HG03196 (cell line): ENCODE data around the gene MROH8.

ENCODE experiments used
- ATAC-seq: cut with Tn5 transposase; IDR thresholded peaks from one replicate; pipeline ENCODE4 v1.9.1; 2021; ENCODE audit not compliant: unreplicated experiment

The MROH8 gene

DNA sequence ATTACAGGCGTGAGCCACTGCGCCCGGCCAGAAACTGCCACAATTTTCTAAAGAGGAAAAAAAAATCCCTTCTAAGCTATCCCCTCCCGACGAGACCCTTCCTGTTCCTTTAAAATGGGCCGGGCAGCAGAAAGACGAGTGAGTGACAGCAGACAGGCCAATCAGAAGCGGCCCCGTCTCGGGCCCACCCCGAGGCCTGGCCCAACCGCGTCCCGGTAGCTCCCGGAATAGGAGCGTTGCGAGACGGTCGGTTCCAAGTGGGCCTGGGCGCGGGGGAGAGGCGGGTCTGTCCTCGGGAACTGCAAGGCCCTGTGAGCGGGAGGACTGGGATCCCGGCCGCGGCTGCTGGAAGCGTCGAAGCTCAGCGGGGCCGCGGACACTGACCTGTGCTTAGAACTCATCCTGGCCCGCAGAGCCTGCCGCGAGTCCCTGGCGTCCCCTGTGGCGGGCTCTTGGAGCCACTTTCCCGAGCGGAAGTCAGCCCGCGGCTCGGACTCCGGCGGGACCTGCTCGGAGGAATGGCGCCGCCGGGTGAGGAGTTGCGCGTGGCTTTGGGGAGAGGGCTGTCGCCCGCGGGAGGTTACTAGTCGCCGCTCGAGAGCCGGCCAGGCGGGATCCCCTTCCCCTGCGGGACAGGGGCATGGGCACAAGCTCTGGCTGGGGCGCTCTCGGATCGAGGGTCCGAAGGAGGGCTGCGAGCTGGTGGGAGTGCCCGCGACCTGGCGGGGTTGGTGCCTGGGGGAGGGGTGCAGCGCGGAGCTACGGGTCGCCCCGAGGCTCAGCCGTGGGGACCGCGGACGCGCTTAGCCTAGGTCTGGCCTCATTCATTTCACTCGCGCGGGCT, at the start of gene MROH8, which contains the start of gene RPN2:
MROH8 (minus strand) TSS at position 710 of the 844 bp plus-strand sequence.
RPN2 (plus strand) TSS at position 492 of the 844 bp plus-strand sequence; CDS start at position 519, 27 bp downstream.
- peak; percentile 87 for ATAC-seq

DNA sequence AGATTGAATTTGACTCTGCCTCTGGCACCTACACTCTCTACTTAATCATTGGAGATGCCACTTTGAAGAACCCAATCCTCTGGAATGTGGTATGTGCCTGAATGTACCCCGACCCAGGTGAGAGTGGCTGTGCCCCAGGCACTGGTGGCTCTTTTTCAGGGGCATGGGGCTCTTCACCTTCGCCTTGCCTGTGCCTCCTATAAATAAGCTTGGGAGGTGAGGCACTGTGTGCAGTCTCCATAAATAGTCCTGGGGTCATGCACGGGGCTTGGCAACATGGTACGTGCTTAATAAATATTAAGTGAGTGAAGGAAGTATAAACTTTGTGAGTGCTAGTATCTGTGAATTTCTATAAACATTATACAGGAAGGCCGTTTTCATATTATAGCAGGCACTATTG, 49.3 kb upstream of the MROH8 start:
- ATAC-seq: no peak

DNA sequence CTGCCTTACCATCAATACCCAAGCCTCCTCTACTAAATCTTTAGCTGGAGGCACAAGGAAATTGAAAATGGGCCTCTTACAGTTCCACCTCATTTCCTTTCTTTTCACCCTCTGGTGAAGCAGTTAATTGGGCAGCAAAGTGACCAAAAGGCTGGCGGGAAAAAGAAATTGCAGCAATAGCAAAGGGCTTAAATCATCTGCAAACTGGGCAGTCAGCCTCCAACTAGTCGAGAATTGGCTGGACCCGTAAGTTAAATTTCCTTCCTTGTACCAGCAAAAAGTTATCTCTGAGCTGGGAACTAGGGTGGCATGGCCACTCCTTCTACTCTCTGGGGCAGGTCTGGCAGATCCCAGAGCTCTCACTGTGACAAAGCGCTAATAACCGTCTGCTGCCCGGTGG, 48.7 kb upstream of the MROH8 start:
- ATAC-seq: no peak

DNA sequence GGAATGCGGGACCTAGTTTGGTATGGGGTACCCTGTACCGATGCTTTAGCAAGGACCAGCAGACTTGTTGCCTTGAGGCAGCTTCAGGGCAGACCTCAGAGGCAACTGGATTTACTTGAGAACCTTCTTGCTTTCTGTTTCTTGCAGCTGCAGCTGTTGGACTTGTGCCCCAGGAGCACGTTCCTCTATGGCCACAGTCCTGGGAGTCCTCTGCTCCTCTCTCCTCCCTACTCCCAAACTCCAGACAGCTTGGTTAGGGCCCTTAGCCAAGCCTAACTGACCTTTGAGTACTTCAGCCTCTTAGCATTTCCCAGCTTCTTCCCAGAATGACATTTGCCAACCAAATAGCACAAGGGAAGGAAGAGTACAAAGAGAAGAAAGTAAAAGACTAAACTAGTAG, 47.5 kb upstream of the MROH8 start:
- ATAC-seq: no peak

DNA sequence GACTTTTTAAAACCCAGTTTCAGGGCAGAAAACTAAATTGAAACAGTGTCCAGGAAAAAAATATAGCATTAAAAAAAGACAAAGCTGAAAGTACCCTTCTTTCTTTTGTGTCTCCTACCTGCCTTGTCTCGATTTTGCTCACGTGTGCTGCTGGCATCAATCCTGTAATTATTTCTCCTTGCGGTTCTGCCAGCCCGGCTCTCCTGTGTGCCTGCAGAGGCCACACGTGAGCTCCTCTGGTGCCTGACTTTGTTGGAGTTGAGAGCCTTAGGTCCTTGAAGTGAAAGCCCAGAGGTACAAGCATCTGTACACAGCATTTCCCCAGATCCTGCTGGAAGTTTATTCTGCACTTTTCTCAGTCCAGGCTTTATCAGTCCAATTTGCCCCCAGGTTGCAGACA, 45.8 kb upstream of the MROH8 start:
- ATAC-seq: no peak

DNA sequence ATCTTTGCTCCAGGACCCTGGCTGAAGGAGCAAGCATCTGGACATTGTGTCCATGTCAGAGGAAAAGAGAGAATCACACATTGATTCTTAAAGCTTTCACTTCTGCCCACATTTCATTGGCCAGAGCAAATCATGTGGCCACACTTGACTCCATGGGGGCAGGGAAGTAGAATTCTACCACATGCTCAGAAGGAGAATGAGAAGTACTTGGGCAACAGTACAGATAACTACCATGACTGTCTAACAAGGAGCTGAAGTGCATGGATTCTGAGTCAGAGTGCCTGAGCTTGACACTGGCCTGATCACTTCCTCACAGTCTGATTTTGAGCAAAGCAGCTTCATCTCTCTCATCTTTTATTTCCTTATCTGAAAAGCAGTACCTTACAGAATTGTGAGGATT, 43.7 kb upstream of the MROH8 start:
- ATAC-seq: no peak

DNA sequence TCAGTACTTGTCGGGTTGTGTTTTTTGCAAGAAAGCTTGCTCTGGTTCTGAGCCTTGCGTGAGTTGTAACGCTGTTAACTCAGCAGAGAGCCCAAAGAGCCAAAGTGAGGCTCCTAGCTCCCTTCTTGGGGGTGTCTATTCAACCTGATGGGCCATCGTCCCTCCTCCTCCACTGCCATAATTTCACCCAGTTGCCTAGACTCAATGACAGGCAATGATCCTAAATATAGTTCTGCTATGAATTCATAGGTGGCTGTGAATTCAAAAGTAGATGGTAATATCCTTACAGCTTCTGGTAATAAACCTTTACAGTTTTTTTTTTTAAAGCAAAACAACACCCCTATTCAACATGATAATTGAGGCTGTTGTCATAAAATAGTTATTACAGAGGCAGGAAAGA, 42.7 kb upstream of the MROH8 start:
- ATAC-seq: no peak

DNA sequence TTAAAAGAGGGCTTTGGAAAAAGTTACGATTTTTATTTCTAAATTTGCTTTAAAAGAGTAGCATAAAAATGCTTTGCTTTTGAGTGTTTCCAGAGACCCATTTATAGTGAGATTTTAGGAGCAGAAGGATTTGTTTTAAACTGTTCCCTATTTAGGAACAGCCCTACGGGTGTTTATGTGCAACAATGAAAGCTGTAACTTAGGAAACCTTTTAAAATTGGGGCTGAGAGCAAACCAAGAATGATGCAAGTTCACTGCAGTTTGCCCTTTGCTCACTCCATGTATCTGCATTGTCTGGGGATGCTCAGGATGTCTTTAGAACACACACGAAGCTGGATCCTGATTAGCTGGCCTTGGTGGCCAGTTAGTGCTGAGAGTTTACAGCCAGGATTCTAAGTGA, 41.4 kb upstream of the MROH8 start:
- ATAC-seq: no peak

DNA sequence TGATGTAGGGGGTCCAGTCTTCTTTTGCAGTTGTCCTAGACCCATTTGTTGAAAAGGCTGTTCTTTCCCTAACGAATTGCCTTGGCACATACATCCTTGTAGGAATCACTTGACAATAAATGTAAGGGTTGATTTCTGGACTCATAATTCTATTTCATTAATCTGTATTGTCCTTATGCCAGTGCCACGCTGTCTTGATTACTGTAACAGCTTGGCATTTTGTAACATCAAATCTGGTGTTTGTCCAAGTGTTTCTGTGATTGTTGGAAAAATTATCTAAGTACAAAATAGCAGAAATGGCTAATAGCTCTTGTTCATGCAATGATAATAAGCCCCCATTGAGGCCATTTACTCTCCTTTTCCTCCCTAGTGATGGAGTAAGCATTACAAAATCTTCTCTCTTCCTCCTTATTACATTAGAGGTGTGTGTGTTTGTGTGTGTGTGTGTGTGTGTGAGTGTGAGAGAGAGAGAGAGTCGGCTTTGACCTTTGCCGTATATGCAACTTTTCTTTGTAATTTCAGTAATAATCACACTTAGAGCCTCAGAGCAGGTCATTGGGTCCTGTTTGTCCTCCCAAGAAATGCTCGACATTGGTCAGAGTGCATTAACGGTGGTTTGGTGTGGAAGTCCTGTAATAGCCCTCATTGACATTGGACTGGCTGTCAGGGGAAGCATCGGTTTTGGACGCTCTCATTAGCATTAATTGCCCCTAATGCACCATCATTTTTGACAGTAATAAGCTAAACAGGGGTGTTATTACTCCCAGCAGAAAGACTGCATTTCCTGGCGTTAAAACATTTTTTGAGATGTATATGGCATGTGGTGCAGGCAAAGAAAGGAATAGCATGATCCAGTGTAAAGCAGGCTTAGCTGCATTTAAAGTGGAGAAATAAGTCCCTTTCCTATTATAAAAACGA, 40.7 kb upstream of the MROH8 start:
- ATAC-seq: no peak

DNA sequence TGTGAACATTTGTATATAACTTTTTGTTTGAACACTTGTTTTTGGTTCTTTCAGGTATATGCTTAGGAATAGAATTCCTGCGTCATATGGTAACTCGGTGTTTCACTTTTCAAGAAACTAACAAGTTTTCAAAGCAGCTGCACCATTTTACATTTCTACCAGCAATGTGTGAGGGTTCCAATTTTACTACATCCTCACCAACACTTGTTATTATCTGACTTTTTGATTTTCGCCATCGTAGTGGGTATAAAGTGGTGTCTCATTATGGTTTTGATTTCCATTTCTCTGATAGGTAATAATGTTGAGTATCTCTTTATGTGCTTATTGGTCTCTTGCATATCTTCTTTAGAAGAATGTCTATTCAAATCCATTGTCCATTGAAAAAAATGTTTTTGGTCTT, 39.6 kb upstream of the MROH8 start:
- no peak for ATAC-seq

DNA sequence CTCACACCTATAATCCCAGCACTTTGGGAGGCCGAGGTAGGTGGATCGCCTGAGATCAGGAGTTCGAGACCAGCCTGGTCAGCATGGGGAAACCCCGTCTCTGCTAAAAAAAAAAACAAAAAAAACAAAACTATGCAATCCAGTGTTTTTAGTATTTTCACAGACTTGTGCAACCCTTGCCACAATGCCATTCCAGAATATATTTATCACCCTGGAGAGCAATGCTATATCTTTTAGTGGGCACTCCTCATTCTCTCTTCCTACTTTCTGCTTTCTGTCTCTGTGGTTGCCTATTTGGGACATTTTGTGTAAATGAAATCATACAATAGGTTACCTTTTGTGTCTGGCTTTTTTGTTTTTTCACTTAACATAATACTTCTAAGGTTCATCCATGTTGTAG, 39.1 kb upstream of the MROH8 start:
- no peak for ATAC-seq

DNA sequence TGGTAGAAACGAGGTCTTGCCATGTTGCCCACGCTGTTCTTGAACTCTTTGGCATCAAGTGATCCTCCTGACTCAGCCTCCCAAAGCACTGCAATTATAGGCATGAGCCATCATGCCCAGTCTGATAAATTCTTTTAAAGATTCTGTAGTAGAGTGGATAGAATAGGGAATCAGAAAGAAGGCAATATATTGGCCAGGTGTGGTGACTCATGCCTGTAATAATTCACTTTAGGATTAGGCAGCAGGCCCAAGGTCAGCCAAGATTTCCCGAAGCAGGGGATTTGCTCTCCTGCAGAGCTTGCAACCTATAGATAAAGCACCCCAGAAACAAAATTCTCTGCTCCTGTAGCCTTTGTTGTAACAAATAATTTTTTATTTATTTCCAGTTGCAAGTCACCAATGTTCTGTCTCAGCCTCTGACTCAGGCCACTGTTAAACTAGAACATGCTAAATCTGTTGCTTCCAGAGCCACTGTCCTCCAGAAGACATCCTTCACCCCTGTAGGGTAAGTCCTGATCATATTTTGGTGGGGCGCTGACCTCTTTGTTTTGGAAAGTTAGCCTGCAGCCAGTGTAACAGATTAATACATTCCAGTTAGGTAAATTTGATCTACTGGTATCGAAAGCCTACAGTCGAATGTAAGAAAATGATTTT, 30.4 kb upstream of the MROH8 start:
- no peak for ATAC-seq

DNA sequence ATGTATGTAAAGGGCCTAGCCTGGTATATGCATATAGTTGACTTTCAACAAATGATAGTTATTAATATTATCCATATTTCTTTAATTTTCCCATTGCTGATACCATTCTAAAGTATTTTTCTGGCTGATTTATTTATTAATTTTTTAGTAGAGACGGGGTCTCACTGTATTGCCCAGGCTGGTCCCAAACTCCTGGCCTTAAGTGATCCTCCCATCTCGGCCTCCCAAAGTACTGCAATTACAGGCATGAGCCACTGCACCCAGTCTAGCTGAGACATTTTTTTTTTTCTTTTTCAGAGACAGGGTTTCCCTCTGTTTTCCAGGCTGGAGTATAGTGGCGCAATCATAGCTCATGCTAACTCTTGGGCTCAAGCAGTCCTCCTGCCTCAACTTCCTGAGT, 29.8 kb upstream of the MROH8 start:
- ATAC-seq: no peak

DNA sequence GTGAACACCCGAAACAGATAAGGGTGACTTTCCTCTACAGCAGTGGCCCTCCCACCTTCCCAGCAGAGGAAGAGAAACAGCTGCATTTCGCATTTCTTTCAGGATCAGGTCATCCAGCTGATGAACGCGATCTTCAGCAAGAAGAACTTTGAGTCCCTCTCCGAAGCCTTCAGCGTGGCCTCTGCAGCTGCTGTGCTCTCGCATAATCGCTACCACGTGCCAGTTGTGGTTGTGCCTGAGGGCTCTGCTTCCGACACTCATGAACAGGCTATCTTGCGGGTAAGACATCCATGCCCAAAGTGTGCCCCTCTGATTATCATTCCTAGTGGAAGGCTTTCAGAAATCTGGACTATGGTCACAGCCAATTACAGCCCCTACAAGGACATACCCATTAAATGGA, 27.8 kb upstream of the MROH8 start:
- ATAC-seq: no peak

DNA sequence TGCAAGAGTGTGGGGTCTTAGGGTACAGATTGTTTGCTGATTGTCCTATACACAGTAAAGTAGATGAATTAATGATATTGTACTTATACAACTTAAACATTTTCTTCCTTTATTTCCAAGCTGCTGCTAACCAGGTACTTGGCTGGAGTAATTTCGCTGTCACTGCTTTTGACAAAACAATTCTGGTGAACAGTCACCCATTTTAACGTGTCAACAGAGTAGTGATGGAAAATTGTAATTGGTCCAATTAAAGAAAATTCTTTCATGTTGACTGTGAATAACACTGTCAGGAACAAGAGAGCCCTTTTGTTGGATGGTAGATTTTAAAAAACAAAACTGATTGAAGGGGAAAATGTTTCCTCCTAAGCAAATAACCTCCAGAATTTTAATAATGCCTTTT, 26.4 kb upstream of the MROH8 start:
- no peak for ATAC-seq

DNA sequence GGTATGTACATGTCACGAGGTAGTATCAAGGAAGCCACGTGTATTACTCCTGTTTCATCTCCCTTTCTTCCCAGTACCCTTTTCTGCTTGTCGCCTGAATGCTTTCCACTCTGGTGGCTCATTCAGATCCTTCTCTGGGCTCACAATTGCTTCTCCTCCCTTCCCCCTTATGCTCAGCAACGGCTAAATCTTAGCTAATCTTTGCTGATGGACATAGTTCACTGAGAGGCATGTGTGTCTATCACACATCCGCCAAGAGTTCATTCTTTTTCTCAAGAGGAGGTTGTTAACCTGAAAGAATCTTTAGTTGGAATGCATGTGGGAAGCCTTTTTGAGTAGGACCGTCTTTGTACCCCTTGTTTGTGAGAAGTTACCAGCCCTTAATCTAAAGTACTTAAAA, 25.8 kb upstream of the MROH8 start:
- ATAC-seq: no peak

DNA sequence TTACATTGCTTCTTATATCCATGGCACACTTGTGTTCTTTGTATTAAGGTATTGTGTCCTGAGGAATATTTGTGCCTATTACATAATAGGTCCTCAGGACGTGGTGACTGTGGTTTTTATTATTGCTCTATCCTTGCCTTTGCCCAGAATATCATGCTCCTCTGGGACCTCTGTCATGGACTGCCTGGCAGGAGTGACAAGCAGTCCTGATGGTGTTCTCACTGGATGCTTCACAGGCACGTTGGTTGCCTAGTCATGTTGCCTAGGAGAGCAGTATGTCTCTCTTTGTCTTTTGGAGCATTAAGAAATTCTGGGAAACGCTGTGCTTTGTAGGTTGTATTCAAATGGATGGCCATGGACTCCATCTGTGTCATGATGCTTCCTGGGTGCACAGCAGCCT, 24.7 kb upstream of the MROH8 start:
- no peak for ATAC-seq

DNA sequence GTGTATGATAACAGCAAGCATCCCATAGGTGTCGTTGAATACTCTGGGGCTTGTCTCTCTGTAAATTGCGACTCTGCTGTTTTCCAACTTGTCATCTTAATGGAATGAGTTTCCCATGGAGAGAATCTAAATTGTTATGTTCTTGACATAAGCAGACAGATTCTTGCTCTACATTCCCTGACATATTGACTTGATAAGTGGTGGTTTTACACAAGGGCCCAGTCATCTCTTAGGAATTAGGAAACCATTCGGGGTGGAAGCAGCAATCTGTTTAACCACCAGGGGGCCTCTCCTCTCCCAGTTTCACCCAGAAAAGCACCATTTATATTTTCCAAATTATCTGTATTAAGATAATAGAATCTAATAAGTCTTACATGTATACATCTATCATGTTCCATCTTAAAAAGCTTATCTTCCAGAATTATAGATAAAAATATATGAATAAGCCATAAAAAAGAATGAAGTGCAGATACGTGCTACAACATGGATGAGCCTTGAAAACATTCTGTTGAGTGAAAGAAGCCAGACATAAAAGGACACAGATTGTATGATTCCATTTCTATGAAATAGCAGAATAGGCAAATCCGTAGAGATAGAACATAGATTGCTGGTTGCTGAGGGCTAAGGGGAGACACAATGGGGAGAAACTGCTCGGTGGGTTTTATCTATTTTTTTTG, 23.1 kb upstream of the MROH8 start:
- no peak for ATAC-seq

DNA sequence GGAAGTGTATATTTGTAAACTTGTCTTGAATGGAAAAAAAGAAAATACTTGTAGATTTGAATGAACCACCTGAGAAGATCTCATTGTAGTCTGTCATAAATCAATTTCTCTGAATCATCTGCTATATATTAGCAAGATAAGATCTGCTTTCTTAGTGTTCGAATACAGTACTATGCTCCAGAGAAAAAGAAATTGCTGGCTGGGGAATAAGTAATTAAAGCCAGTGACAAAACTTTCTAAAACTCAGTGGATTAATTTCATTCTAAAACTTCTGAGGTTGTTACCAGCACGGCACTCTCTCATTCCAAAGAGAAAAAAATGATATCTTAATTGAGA, 22.4 kb upstream of the MROH8 start:
- no peak for ATAC-seq

DNA sequence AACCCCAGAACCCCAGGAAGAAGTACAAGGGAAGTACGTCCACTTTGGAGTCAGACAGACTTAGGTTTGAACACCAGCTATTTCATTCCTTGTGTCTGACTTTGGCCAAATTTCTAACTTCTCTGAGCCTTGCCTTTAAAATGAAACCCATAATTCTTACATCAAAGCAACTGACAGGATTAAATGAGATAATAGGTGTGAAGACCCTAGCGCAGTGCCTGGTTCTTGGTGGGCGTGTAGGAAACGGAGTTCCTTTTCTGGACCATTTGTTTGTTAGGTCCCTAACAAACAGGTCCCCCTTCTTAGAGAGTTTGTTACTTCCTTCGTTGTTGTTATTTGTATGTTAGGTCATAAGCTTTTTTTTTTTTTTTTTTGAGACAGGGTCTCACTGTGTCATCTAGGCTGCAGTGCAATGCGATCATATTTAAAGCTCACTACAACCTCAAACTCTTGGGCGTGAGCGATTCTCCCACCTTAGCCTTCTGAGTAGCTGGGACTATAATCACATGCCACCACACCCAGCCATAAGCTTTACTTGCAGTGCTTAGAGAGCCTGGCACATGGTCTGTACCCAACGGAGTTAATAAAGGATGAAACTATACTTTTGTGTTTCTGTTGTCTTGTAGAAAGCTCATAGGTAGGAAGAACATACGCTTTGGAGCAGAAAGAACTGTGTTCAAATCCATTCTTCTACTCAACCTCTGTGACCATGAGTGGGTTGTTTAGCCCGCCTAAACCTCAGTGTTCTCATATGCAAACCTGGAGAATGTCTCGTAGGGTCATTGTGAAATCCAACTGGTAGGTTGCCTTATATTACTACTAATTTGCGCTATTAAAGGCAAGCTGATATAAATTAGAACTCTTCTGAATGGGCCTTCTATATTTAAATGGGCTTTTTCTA, 21.8 kb upstream of the MROH8 start:
- ATAC-seq: no peak
